ENCODE measurements around the gene TCF19. TPM values are rescaled to one million over a fixed set of nuclear protein-coding genes. Genes with fewer than 3 reads are reported as not detected.

Gene TCF19
- total RNA-seq, 1 donor from 2014 or later = 34.1 TPM

DNA sequence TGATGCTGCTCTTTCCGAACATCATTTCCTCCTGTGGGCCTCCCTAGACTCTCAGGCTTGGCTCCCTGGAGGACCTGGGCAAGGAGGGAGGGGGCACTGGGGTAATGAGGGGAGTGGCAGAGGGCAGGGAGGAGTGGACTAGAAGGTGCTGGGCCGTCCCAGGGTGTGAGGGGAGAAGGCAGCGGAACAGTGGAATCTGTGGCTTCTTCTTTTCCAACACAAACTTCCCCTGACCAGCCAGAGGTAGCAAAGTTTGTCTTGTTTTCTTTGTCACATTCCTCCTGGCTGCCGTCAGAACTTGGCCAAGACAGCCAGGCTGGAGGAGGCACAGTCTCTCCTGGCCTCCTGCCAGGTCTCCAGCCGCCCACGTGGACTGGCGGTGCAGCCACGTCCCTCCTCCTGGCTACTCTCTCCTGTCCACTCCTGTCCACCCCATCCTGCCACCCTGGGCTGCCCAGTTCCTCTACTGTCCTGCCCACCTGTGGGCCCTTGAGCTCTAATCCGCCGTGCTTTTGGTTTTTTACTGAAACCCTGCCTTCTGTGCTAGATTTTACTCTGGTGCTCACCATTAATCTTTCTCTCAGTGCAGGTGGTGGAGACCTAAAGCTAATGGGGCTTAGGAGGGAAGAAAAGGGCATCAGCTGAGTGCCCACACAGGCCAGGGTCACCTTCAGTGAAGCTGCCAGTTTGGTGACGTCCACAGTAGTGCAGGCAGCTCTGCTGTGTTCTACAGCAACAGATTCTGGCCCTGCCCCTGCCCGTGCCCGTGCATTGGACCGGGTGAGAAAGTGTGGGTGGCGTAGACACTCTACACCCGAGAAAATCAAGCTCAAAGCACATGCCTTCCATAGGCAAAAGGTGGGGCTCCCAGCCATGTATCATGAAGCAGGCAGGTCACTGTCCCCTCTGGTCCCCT lies 35.3 kb upstream of the TCF19 start:
- no peak for DNase-seq (ENCODE audit: low read depth)
- H3K4me3 ChIP-seq (ENCODE audit: low read depth, low read length) = no peak overlapping the region
- TF ChIP-seq, protein P1, sequence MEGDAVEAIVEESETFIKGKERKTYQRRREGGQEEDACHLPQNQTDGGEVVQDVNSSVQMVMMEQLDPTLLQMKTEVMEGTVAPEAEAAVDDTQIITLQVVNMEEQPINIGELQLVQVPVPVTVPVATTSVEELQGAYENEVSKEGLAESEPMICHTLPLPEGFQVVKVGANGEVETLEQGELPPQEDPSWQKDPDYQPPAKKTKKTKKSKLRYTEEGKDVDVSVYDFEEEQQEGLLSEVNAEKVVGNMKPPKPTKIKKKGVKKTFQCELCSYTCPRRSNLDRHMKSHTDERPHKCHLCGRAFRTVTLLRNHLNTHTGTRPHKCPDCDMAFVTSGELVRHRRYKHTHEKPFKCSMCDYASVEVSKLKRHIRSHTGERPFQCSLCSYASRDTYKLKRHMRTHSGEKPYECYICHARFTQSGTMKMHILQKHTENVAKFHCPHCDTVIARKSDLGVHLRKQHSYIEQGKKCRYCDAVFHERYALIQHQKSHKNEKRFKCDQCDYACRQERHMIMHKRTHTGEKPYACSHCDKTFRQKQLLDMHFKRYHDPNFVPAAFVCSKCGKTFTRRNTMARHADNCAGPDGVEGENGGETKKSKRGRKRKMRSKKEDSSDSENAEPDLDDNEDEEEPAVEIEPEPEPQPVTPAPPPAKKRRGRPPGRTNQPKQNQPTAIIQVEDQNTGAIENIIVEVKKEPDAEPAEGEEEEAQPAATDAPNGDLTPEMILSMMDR (conservative IDR thresholded peaks at IDR 0.05; ENCODE audit: low read depth, low read length) = no peak

DNA sequence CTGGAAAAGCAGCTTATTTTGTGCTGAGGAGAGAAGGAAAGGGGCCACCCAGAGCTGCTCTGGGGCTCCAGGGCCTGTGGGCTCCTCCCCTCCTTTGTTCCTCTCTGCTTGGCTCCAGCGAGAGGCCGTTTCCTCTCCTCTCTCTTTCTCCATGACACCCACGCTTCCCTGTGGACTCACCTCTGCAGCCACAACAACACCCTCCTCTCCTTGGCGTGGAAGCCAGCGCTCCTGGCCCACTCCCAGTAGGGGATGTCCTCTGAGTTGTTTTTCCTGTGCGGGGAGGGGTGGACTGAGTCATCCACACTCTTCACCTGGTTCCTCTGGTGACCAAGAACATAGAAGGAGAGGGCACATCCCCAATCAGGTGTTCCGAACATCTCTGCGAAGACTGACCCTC lies 33.2 kb upstream of the TCF19 start:
- H3K4me3 ChIP-seq (ENCODE audit: low read depth, low read length) = no peak overlapping the region
- TF ChIP-seq, protein P1 (conservative IDR thresholded peaks at IDR 0.05; ENCODE audit: low read depth, low read length) = no peak
- DNase-seq (ENCODE audit: low read depth) = no peak

DNA sequence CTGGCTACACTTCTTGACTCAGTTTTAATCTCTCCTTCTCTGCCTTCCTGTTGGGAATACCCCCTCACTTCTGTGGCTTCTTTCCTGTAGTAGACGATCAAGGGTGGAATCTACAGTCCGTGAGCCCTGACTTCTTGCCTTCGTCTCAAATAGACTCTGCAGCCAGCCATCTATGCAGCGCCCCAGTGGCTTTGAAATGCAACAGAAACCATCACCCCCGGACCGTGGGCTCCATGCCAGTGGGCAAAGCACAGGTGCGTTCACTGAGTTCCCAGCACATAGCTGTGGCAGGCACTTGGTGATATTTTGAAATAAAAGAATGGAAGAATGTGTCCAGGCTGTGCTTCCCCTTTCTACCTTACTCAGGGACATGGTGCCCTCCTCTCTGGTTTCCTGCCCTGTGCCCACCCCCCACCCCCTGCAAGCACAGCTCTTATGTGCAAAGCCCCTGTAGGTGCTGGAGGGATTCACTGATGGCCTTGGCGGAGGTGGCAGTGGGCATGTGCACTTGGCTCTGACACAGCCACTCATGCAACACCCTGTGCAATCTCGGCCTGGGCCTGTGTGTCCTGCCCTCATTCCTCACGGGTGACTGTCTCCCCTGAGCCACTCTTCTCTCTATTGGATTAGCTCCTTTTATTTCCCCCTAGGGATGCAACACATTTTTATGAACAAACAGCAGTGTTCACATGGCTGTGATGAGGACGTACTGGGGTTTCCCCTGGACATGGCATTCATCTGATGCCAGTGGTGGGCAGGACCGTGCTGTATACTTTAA lies 32.6 kb upstream of the TCF19 start:
- TF ChIP-seq, protein P1 (conservative IDR thresholded peaks at IDR 0.05; ENCODE audit: low read depth, low read length) = no peak
- no peak for DNase-seq (ENCODE audit: low read depth)
- H3K4me3 ChIP-seq (ENCODE audit: low read depth, low read length) = no peak overlapping the region

- TF ChIP-seq, protein P1 (conservative IDR thresholded peaks at IDR 0.05; ENCODE audit: low read depth, low read length) = no peak
- no peak for DNase-seq (ENCODE audit: low read depth)
Measured at GRCh38 chr6:31126396-31127175, 31.8 kb upstream of the TCF19 start.

GRCh38 chr6:31128093-31128676 lies 30.2 kb upstream of the TCF19 start:
- TF ChIP-seq, protein P1 (conservative IDR thresholded peaks at IDR 0.05; ENCODE audit: low read depth, low read length) = peak; percentile 83
- no peak overlapping the region for H3K4me3 ChIP-seq (ENCODE audit: low read depth, low read length)
- no peak for DNase-seq (ENCODE audit: low read depth)

More at GRCh38 chr6:31126396-31127175, 31.8 kb upstream of the TCF19 start:
- no peak overlapping the region for H3K4me3 ChIP-seq (ENCODE audit: low read depth, low read length)

DNA sequence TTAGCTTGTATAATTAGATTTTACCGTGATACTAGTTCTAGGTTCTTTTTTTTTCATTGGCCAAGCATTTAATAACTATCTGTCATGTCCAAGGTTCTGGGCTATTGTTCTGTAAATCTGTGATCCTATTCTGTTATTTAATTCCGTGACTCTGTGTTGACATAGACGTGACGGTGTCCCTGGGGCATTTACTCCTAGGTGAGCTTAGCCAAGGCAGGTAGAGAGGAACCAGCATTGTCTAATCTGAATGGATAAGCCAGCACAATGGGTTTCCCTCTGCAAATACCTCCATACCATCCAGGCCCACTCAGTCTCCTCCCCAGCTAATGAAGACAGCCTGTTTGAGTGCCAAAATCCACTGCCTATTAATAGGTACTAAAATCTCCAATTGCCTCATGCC lies 29.3 kb upstream of the TCF19 start:
- H3K4me3 ChIP-seq (ENCODE audit: low read depth, low read length) = no peak overlapping the region
- DNase-seq (ENCODE audit: low read depth) = no peak
- TF ChIP-seq, protein P1 (conservative IDR thresholded peaks at IDR 0.05; ENCODE audit: low read depth, low read length) = no peak

Data from epithelial cell of proximal tubule (primary cell).